HPDE6-E6E7 (cell line): Measurements from ENCODE around the gene ZNF648.
"Not testable (repeated sequence)": the region's sequence is repeated elsewhere in the genome, so short reads cannot be mapped to it uniquely, and the experiment has no call there.

Source experiments
- DNase-seq: peaks from one replicate; pipeline ENCODE4 v3.0.0; 2011; ENCODE audit warnings: missing footprints; ENCODE audit errors: extremely low spot score

The ZNF648 gene

DNA sequence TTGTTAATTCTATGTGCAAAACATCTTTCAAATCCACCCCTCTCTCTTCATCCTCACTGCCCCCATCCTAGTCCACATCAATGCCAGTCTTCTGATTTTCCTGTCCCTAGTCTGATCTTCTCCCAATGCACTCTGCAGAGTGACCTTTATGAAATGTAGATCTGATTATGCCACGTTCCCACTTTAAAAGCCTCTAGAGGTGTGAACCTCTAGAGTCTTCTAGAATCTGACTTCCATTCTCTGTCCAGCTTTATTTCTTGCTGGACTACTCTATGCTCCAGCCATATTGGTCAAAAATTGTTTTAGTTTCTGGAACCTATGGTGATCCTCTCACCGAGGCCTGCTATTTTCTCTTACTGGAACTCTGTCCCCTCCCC is 32.5 kb downstream of the ZNF648 start:
- DNase-seq: no peak

DNA sequence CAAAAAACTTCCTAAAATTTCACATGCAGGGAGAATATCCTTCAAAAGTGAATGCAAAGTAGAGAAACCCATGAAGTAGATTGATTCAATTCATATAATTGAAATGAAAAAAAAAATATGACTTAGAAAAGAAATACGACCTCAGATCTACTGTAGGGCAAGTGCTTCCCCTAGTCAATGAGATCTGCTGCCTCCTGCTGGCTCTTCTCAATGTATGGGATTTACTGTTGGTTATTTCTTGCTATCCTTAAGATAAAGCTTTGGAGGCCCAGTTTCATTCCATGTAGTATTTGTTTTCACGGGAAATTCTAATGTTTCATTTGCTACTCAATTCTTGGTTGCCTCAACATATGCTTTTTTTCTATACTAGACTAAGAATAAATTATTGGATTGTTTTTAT is 46.2 kb downstream of the ZNF648 start:
- no peak for DNase-seq

DNA sequence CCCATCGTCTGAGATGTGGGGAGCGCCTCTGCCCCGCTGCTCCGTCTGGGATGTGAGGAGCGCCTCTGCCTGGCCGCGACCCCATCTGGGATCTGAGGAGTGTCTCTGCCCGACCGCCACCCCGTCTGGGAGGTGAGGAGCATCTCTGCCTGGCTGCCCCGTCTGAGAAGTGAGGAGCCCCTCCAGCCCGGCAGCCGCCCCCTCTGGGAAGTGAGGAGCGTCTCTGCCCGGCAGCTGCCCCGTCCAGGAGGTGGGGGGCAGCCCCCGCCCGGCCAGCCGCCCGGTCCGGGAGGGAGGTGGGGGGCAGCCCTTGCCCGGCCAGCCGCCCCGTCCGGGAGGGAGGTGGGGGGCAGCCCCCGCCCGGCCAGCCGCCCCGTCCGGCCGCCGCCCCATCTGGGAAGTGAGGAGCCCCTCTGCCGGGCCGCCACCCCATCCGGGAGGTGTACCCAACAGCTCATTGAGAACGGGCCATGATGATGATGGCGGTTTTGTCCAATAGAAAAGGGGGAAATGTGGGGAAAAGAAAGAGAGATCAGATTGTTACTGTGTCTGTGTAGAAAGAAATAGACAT is 50.6 kb downstream of the ZNF648 start:
- not testable (repeated sequence) for DNase-seq

DNA sequence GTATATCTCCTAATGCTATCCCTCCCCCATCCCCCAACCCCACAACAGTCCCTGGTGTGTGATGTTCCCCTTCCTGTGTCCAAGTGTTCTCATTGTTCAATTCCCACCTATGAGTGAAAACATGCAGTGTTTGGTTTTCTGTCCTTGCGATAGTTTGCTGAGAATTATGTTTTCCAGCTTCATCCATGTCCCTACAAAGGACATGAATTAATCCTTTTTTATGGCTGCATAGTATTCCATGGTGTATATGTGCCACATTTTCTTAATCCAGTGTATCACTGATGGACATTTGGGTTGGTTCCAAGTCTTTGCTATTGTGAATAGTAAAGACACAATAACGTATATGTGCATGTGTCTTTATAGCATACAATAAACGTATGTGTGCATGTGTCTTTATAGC is 56.1 kb downstream of the ZNF648 start:
- DNase-seq: not testable (repeated sequence)

DNA sequence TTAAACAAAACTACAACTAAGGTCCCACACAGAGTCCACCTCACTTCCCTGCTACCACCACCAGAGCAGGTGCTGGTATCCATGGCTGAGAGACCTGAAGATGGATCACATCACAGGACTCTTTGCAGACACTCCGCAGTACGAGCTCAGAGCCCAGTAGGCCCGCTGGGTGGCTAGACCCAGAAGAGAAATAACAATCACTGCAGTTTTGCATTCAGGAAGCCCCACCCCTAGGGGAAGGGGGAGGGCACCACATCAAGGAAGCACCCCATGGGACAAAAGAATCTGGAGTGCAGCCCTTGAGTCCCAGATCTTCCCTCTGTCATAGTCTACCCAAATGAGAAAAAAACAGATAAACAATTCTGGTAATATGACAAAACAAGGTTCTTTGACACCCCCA is 56.9 kb downstream of the ZNF648 start:
- DNase-seq: no peak
